Bladder microvascular endothelial cell (primary cell): ENCODE results near the gene FERD3L. TPM values are rescaled to one million over a fixed set of nuclear protein-coding genes. Genes with fewer than 3 reads are reported as not detected.

Source experiments
- total RNA-seq: library from RNA; depleted of rRNA; stranded (reverse); fragments of >200 nt; gene quantifications from 2 replicates; pipeline ENCODE4 v1.2.3, GENCODE V29; 2014

Gene FERD3L
- total RNA-seq, result not detected in 2 replicates

DNA sequence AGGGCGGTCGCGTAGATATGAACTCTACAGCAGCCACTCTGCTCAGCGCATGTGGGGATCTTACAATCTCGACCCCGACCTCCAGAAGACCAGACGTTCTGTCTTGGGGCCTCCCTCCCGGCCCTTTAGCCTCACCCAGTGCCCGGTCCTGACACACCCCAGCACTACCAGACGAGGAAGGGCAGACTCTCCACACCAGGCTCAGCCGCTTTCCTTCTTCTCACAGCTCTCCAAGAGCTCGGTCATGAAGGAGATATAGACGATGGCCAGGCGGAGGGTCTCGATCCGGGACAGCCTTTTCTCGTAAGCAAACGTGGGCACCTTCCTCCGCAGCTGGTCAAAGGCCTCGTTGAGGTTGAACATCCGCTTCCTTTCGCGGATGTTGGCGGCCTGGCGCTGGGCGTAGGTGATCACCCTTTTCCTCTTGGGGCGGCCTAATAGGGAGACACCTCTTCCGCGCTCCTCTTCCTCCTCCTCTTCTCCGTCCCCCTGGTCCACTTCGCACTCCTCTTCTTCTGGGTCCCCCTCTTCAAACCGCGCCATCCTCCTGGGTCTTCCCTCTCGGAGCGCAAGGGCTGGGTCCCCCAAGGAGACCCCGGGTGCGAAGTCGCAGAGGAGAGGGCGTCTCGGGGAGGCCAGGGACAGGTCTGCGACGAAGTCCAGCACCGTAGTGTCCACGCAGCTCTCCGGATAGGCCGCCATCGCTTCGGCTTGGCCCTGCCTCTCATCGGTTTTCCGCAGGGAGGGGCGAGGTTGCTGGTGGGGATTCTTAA is at the start of gene FERD3L:
TSS of gene FERD3L (minus strand) at position 761 of the 773 bp plus-strand sequence. CDS start at position 702, 59 bp downstream.

GRCh38 chr7:19117091-19117869 is 27.9 kb downstream of the FERD3L start, which contains the start of gene TWIST1:
Gene TWIST1 (minus strand): TSS chr7:19117636. CDS start chr7:19117321, 315 bp downstream.

Other genes starting within 250 kb of the FERD3L start
- 0.16 TPM in 1 of 2 replicates, not detected in the other for gene TWIST1, start 27.8 kb downstream of the FERD3L start, total RNA-seq